Measurements from ENCODE around the gene SLC40A1. TPM values are rescaled to one million over a fixed set of nuclear protein-coding genes. Genes with fewer than 3 reads are reported as not detected.

The SLC40A1 gene
- total and polyA plus RNA-seq, 2 of the 8 experiments (the other 6 are each of a cell fraction or from before 2014, with no cell fraction given): 0.03 TPM; not detected in 1

DNA sequence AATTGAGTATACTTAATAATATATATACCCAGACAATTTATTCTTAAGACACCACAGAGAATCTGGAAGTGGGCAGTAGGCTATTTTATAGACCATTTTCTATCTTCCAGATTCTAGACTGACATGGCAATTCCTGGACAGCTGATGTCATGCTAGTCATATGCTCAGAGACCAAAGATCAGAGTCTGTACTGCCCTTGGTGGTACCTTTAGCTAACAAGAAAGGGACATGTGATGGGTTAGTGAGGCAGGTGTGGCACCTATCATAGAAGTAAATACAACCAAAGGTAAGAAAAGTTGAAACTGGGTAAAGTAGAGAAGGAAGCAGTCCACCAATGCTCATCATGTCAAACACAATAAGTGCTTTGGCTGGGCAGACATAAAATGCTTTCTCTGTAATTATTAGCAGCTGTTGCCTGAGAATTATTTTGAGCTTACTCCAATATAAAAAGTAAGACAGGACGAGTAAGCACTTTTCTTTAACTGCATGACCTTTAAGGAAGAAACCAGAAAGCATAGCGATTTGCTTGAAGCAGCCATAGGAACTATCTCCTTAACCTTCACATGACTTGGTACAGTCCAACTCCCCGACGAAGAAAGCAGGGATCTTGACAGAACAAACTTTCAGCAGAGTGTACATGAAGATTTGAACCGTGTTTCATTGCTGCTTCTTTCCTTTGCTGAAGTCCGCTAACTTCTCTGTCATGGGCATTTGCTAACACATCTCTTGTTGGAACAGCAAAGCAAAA is 47.1 kb downstream of the SLC40A1 start (continued):
- no peak for TF ChIP-seq CHD7 (IDR thresholded peaks at IDR 0.05; ENCODE audit: insufficient replicate concordance, low read length)
- TF ChIP-seq, protein P1, sequence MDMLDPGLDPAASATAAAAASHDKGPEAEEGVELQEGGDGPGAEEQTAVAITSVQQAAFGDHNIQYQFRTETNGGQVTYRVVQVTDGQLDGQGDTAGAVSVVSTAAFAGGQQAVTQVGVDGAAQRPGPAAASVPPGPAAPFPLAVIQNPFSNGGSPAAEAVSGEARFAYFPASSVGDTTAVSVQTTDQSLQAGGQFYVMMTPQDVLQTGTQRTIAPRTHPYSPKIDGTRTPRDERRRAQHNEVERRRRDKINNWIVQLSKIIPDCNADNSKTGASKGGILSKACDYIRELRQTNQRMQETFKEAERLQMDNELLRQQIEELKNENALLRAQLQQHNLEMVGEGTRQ (IDR thresholded peaks at IDR 0.05; ENCODE audit: low read length): no peak
- no peak for TF ChIP-seq EP300 (IDR thresholded peaks at IDR 0.05; ENCODE audit: borderline replicate concordance in 1 of 2, low read depth in 2 of 2, low read length in 2 of 2)
- TF ChIP-seq RBBP5 (IDR thresholded peaks at IDR 0.05; ENCODE audit: borderline replicate concordance, low read depth, low read length): no peak
- no peak for TF ChIP-seq SP2 (IDR thresholded peaks at IDR 0.05; ENCODE audit: low read length)
- TF ChIP-seq, protein P2, sequence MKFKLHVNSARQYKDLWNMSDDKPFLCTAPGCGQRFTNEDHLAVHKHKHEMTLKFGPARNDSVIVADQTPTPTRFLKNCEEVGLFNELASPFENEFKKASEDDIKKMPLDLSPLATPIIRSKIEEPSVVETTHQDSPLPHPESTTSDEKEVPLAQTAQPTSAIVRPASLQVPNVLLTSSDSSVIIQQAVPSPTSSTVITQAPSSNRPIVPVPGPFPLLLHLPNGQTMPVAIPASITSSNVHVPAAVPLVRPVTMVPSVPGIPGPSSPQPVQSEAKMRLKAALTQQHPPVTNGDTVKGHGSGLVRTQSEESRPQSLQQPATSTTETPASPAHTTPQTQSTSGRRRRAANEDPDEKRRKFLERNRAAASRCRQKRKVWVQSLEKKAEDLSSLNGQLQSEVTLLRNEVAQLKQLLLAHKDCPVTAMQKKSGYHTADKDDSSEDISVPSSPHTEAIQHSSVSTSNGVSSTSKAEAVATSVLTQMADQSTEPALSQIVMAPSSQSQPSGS (IDR thresholded peaks at IDR 0.05; ENCODE audit: low read length): no peak
- TF ChIP-seq JUN (IDR thresholded peaks at IDR 0.05; ENCODE audit: low read depth, low read length): no peak

Data from H1 (cell line).